HepG2 (cell line): ENCODE data around the gene CHRNG. TPM values are rescaled to one million over a fixed set of nuclear protein-coding genes. Genes with fewer than 3 reads are reported as not detected.

ENCODE experiments used
- ATAC-seq: fragments of 200-7000 bp; cut with Tn5 transposase; 3 replicates; pipeline ENCODE4 v1.9.1; 2020; ENCODE audit warnings: mild to moderate bottlenecking, moderate library complexity
- BruUV-seq: library from RNA; stranded (reverse); fragments of 400-500 nt; replicated peaks from 2 replicates; lab custom pipeline; 2021; lab: Mats Ljungman, UMichigan
- CTCF ChIA-PET: fragments of 300-600 bp; formaldehyde crosslinking; extraction: SDS; loops from one replicate; lab custom pipeline; 2021; ENCODE audit warnings: low total read pairs, inconsistent platforms, low intra/inter-chr PET ratio; lab: Yijun Ruan, JAX
- POLR2A ChIA-PET: fragments of 350-600 bp; sonication (Branson Sonifier 250); formaldehyde crosslinking; loops from one replicate; lab custom pipeline; 2020; ENCODE audit warnings: antibody characterized with exemption, inconsistent platforms; lab: Yijun Ruan, JAX
- DNase-seq: peaks from one replicate; pipeline ENCODE4 v3.0.0-alpha.2; 2015; ENCODE audit warnings: low spot score
- FAIRE-seq: peaks from 3 replicates; lab custom pipeline; 2011; peaks lifted over from hg19 to GRCh38; lab: Jason Lieb, UNC
- H2AFZ ChIP-seq: one replicate; pipeline ENCODE4 v1.6.1; 2011; ENCODE audit warnings: low read length, inconsistent platforms
- H3K27ac ChIP-seq: fragments of 300-600 bp; 3 replicates; pipeline ENCODE4 v1.8.0; 2011; ENCODE audit warnings: mixed run types, mild to moderate bottlenecking, mixed read lengths, low read length, inconsistent platforms; ENCODE audit not compliant: insufficient read depth; ENCODE audit errors: extremely low read length
- H3K27me3 ChIP-seq, 2 experiments: fragments of 200-600 bp in 1 of 2; 2 replicates in 1 of 2; 3 replicates in 1 of 2; pipeline versions ENCODE4 v1.6.0 to v1.8.0; 2011; ENCODE audit warnings: low read length in 2 of 2, mild to moderate bottlenecking in 2 of 2, moderate library complexity in 2 of 2, inconsistent platforms in 1 of 2; ENCODE audit not compliant: insufficient read depth in 2 of 2, control insufficient read depth in 1 of 2
- H3K36me3 ChIP-seq, 2 experiments: fragments of 200-600 bp in 1 of 2; replicated peaks in 1 of 2; 2 replicates in 1 of 2; 3 replicates in 1 of 2; pipeline versions ENCODE4 v1.5.1 to v1.8.0; 2011; ENCODE audit warnings: low read length in 2 of 2, inconsistent platforms in 1 of 2; ENCODE audit not compliant: insufficient read depth in 2 of 2, control insufficient read depth in 1 of 2
- H3K4me1 ChIP-seq: 2 replicates; pipeline ENCODE4 v1.5.1; 2012; ENCODE audit warnings: low read length, inconsistent platforms; ENCODE audit not compliant: insufficient read depth
- H3K4me2 ChIP-seq: 2 replicates; pipeline ENCODE4 v1.6.0; 2011; ENCODE audit warnings: low read depth, low read length, inconsistent platforms
- H3K4me3 ChIP-seq, 3 experiments: fragments of 200-600 bp in 1 of 3; sonication (generic), shearing (Covaris generic) in 1 of 3; replicated peaks in 1 of 3; 2 replicates each; pipeline ENCODE4 v1.5.1; 2011 to 2016; ENCODE audit warnings: low read length in 3 of 3, inconsistent platforms in 2 of 3, low read depth in 2 of 3, mild to moderate bottlenecking in 2 of 3, control low read depth in 1 of 3, mixed read lengths in 1 of 3; ENCODE audit not compliant: insufficient read depth in 1 of 3
- H3K79me2 ChIP-seq: one replicate; pipeline ENCODE4 v1.6.1; 2011; ENCODE audit warnings: low read length, inconsistent platforms; ENCODE audit not compliant: insufficient read depth
- H3K9ac ChIP-seq: 2 replicates; pipeline ENCODE4 v1.6.0; 2011; ENCODE audit warnings: mild to moderate bottlenecking, low read depth, low read length, inconsistent platforms; ENCODE audit not compliant: insufficient read depth
- H3K9me3 ChIP-seq: 2 replicates; pipeline ENCODE4 v1.5.1; 2012; ENCODE audit warnings: mild to moderate bottlenecking, low read length
- H4K20me1 ChIP-seq: 2 replicates; pipeline ENCODE4 v1.6.0; 2011; ENCODE audit warnings: inconsistent platforms, mild to moderate bottlenecking, low read length, moderate library complexity; ENCODE audit not compliant: insufficient read depth
- ASH2L ChIP-seq: fragments of 300-600, 200-600 bp; sonication (generic); IDR thresholded peaks from 2 replicates; pipeline ENCODE4 v1.7.0; 2017; ENCODE audit warnings: low read depth, mild to moderate bottlenecking, moderate library complexity, mixed read lengths, low read length; ENCODE audit not compliant: insufficient read length
- CREB1 ChIP-seq, 2 experiments: fragments of 450-650 bp in 1 of 2; IDR thresholded peaks; 2 replicates each; pipeline ENCODE4 v1.6.1; 2016 to 2017; ENCODE audit warnings: control low read depth in 1 of 2, mild to moderate bottlenecking in 1 of 2, missing compliant biosample characterization in 1 of 2, missing genetic modification characterization in 1 of 2
- WGBS: methylation state at CpG from one replicate; pipeline ENCODE4 v1.1.6; 2017; ENCODE audit warnings: low lambda C conversion rate; 5-methylcytosine and 5-hydroxymethylcytosine counted together
- in situ Hi-C: cut with HindIII; loops from 2 replicates; pipeline ENCODE4 v1.10.0; 2017; ENCODE audit warnings: low pct_unique_long_range_greater_than_20kb; ENCODE audit not compliant: extremely low pct_ligation_motif_present
- intact Hi-C: fragments of 100-400 bp; cut with micrococcal nuclease; formaldehyde crosslinking; loops from one replicate; pipeline ENCODE4 v1.10.0; 2022; ENCODE audit not compliant: unreplicated experiment
- polyA plus RNA-seq, 8 experiments: library from polyadenylated mRNA; depleted of rRNA in 3 of 8; stranded (reverse) in 7 of 8; unstranded in 1 of 8; fragments of >200 nt; fragmentation: Illumina TruSeq in 4 of 8; extraction: Trizol in 4 of 8; gene quantifications; 2 replicates each; pipeline versions ENCODE4 v1.2.1 to v1.2.3, GENCODE V29; 2011 to 2016; ENCODE audit warnings: low read depth in 4 of 8, missing spikeins in 1 of 8, mixed read lengths in 1 of 8; ENCODE audit not compliant: insufficient read depth in 1 of 8
- total RNA-seq, 5 experiments: library from RNA; depleted of rRNA; stranded (reverse); fragments of >200 nt; fragmentation: Illumina TruSeq; extraction: Trizol; gene quantifications; 2 replicates each; pipeline ENCODE4 v1.2.3, GENCODE V29; 2016; ENCODE audit warnings: low read depth in 1 of 5

Gene CHRNG
- total and polyA plus RNA-seq, 2 of the 13 experiments (the other 11 are each of a cell fraction or from before 2014, with no cell fraction given), result not detected

GRCh38 chr2:232528746-232529460, 10.6 kb upstream of the CHRNG start:
- H3K36me3 ChIP-seq, result no peaks in the 10 kb centered on the region
- no peak overlapping the region for H3K27ac ChIP-seq
- in situ Hi-C loops (no loop called here), intact Hi-C loops (loop anchor here (10.0 kb wide), 1 partner anchor 624 kb away; no protein-coding TSS in a partner anchor)
- DNase-seq (no peak), FAIRE-seq (no peak), ATAC-seq (no peak)
- no peak overlapping the region for H2AFZ ChIP-seq
- H3K27me3 ChIP-seq, result peaks cover 23 to 74% of the 10 kb centered on the region in 2 experiments; a peak in 4 of 5 replicates
- CTCF ChIA-PET, result no interaction called here
- WGBS, result 17% methylated on average over 8 of the region's 11 CpGs
- TF ChIP-seq CREB1 (IDR thresholded peaks at IDR 0.05) (no peak), CREB1 (CRISPR knock-in tag; IDR thresholded peaks at IDR 0.05) (no peak)
- H3K9me3 ChIP-seq, result no peaks in the 10 kb centered on the region
- no TSS peak for BruUV-seq
- H3K4me2 ChIP-seq, result no peak overlapping the region
- POLR2A ChIA-PET, result no interaction called here
- no peak overlapping the region for H3K9ac ChIP-seq
- H3K4me1 ChIP-seq, result peaks cover 28% of the 10 kb centered on the region
- no peaks in the 10 kb centered on the region for H4K20me1 ChIP-seq
- H3K79me2 ChIP-seq, result no peaks in the 10 kb centered on the region
- H3K4me3 ChIP-seq, result no peak overlapping the region

GRCh38 chr2:232529806-232530547, 9.5 kb upstream of the CHRNG start:
- no peak for TF ChIP-seq ASH2L
- 32% methylated on average over 17 of the region's 17 CpGs for WGBS
- H3K27ac ChIP-seq, result no peak overlapping the region
- no peaks in the 10 kb centered on the region for H4K20me1 ChIP-seq
- BruUV-seq, result no TSS peak
- ATAC-seq (no peak), FAIRE-seq (no peak), DNase-seq (no peak)
- ChIA-PET CTCF (no interaction called here), POLR2A (no interaction called here)
- H3K36me3 ChIP-seq, result no peaks in the 10 kb centered on the region
- intact Hi-C loops (loop anchor here (10.0 kb wide), 1 partner anchor 625 kb away; no protein-coding TSS in a partner anchor), in situ Hi-C loops (no loop called here)
- peaks cover 22 to 69% of the 10 kb centered on the region in 2 experiments; a peak in 4 of 5 replicates for H3K27me3 ChIP-seq
- H3K9ac ChIP-seq, result no peak overlapping the region
- H3K4me1 ChIP-seq, result peaks cover 24% of the 10 kb centered on the region
- no peaks in the 10 kb centered on the region for H3K9me3 ChIP-seq
- no peak overlapping the region for H3K4me3 ChIP-seq
- no peak overlapping the region for H3K4me2 ChIP-seq
- no peaks in the 10 kb centered on the region for H3K79me2 ChIP-seq
- no peak overlapping the region for H2AFZ ChIP-seq
